MCF 10A (cell line): Measurements from ENCODE around the gene ADSS1. TPM values are rescaled to one million over a fixed set of nuclear protein-coding genes. Genes with fewer than 3 reads are reported as not detected.

ENCODE experiments used
- BruUV-seq: library from RNA; stranded (reverse); fragments of 400-500 nt; replicated peaks from 2 replicates; lab custom pipeline; 2021; lab: Mats Ljungman, UMichigan
- CTCF ChIA-PET: fragments of 300-600 bp; sonication (Branson Sonifier 250); formaldehyde crosslinking; extraction: SDS; loops from one replicate; lab custom pipeline; 2021; ENCODE audit warnings: antibody characterized with exemption, inconsistent platforms; lab: Yijun Ruan, JAX
- POLR2A ChIA-PET: fragments of 300-600, 350-650 bp; sonication (Branson Sonifier 250); formaldehyde crosslinking; extraction: SDS; loops from one replicate; lab custom pipeline; 2020; ENCODE audit warnings: antibody characterized with exemption, inconsistent platforms; lab: Yijun Ruan, JAX
- DNase-seq: peaks from one replicate; pipeline ENCODE4 v3.0.0-alpha.2; 2018; ENCODE audit not compliant: unreplicated experiment
- H3K27ac Mint-ChIP-seq: one replicate; pipeline ENCODE4 v1.8.0; 2022; ENCODE audit warnings: mild to moderate bottlenecking, low read depth, mixed read lengths; ENCODE audit not compliant: unreplicated experiment
- H3K27me3 Mint-ChIP-seq: one replicate; pipeline ENCODE4 v1.8.0; 2022; ENCODE audit warnings: mixed read lengths; ENCODE audit not compliant: insufficient read depth, unreplicated experiment
- H3K36me3 Mint-ChIP-seq: one replicate; pipeline ENCODE4 v1.8.0; 2022; ENCODE audit warnings: mild to moderate bottlenecking, moderate library complexity, mixed read lengths; ENCODE audit not compliant: insufficient read depth, unreplicated experiment
- H3K4me1 Mint-ChIP-seq: one replicate; pipeline ENCODE4 v1.8.0; 2022; ENCODE audit warnings: mixed read lengths; ENCODE audit not compliant: insufficient read depth, unreplicated experiment
- H3K4me3 Mint-ChIP-seq: one replicate; pipeline ENCODE4 v1.8.0; 2022; ENCODE audit warnings: mild to moderate bottlenecking, moderate library complexity, mixed read lengths; ENCODE audit not compliant: unreplicated experiment
- H3K9me3 Mint-ChIP-seq: one replicate; pipeline ENCODE4 v1.8.0; 2022; ENCODE audit warnings: mixed read lengths; ENCODE audit not compliant: unreplicated experiment
- intact Hi-C: fragments of 100-400 bp; cut with micrococcal nuclease; formaldehyde crosslinking; loops from 2 replicates; pipeline ENCODE4 v1.14.1; 2022
- microRNA-seq: library from miRNA; unstranded; fragments of <30 nt; microRNA quantifications from one replicate; pipeline ENCODE4 v1.2.0, GENCODE V29; 2022
- total RNA-seq: library from RNA; stranded (reverse); gene quantifications from 2 replicates; pipeline ENCODE4 v1.2.3, GENCODE V29; 2022
- TF ChIP-seq, protein P1 (sequence below): fragments of 200-600 bp; IDR thresholded peaks from one replicate; pipeline ENCODE4 v1.8.0; 2022; ENCODE audit warnings: antibody characterized with exemption, mild to moderate bottlenecking; ENCODE audit not compliant: unreplicated experiment

The ADSS1 gene
- total RNA-seq, 1 experiment from 2014 or later = 2.9 TPM

DNA sequence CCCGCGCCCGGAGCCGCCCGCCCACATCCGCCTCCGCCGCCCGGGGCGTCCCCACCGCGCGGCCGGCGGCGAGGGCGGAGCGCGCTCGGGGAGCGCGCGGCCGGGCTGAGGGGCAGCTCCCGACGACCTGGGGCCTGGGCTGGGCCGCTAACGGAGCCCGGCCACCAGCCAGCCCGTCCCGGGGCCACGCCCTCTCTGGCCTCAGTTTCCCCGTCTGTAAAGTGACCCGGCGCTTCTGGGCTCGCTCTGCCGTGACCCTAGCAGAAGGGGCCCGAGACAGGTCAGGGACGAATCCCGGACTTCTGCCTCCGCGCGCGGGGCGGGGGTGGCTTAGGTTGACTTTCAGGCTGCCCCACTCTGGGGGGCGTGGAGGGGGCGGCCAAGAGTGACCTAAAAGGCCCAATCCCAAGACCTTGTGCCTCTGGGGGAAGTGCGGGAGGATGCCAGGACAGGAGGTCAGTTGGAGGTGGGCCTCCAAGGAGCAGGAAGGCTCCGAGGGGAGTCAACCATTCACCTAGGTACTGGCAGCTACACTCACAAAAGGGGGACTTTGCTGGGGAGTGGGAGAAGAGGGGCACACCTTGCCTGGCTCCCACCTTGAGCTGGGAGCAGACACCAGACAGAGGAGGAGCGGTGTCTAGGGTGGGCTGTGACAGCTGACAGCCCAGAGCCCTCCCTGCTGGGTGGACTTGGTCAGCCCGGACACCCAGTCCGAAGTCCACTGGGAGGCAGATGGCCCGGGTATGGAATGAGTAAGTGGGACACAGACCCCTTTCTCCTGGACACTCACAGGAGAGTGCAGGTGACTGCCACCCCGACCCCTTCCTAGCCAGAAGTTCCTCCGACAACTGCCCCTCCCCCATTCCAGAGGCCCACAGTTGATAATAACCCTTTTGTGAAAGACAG lies 72.0 kb downstream of the ADSS1 start:
- Mint-ChIP-seq H3K9me3 (no peaks in the 10 kb centered on the region), H3K4me3 (peak overlapping the region; percentile 85), H3K27me3 (no peaks in the 10 kb centered on the region), H3K27ac (no peak overlapping the region), H3K4me1 (peaks cover 32% of the 10 kb centered on the region), H3K36me3 (no peaks in the 10 kb centered on the region)
- TF ChIP-seq, protein P1, sequence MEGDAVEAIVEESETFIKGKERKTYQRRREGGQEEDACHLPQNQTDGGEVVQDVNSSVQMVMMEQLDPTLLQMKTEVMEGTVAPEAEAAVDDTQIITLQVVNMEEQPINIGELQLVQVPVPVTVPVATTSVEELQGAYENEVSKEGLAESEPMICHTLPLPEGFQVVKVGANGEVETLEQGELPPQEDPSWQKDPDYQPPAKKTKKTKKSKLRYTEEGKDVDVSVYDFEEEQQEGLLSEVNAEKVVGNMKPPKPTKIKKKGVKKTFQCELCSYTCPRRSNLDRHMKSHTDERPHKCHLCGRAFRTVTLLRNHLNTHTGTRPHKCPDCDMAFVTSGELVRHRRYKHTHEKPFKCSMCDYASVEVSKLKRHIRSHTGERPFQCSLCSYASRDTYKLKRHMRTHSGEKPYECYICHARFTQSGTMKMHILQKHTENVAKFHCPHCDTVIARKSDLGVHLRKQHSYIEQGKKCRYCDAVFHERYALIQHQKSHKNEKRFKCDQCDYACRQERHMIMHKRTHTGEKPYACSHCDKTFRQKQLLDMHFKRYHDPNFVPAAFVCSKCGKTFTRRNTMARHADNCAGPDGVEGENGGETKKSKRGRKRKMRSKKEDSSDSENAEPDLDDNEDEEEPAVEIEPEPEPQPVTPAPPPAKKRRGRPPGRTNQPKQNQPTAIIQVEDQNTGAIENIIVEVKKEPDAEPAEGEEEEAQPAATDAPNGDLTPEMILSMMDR = no peak
- no TSS peak for BruUV-seq
- ChIA-PET CTCF (interaction anchor here (0.5 to 0.7 kb wide), 2 partner anchors 26 to 33 kb away, joined by 3 to 4 read pairs; no protein-coding TSS in a partner anchor), POLR2A (interaction anchor here (0.5 to 2.0 kb wide), 8 partner anchors 22 to 107 kb away, joined by 3 to 10 read pairs (median 3); partner anchors contain the start of genes CEP170B and SIVA1)
- intact Hi-C loops = no loop called here
- DNase-seq = peak; percentile 48

DNA sequence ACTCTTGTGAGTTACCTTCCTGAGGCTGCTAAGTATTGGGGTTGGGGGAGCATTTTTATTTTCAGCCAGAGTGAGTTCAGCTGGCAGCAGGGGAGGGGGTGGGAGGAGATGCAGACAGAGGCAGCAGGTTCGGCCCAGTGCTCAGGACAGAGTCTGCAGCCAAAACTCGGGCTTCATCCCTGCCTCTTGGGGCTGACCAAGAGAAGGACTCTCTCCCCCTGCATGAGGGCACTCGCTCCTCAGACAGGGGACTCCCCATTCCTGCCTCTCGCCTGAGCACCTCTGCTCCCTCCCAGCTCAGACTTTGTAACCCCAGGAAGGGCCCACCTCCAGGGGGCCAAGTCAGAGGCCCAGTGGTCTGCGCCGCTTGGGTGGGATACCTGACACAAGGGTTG lies 72.7 kb downstream of the ADSS1 start:
- intact Hi-C loops = no loop called here
- H3K36me3 Mint-ChIP-seq = no peaks in the 10 kb centered on the region
- peak overlapping the region; percentile 85 for H3K4me3 Mint-ChIP-seq
- no peak overlapping the region for H3K27ac Mint-ChIP-seq
- peaks cover 25% of the 10 kb centered on the region for H3K4me1 Mint-ChIP-seq
- no peaks in the 10 kb centered on the region for H3K27me3 Mint-ChIP-seq
- H3K9me3 Mint-ChIP-seq = no peaks in the 10 kb centered on the region
- no peak for DNase-seq
- no TSS peak for BruUV-seq
- ChIA-PET CTCF (interaction anchor here (0.7 kb wide), 1 partner anchor 27 kb away, joined by 4 read pairs; no protein-coding TSS in a partner anchor), POLR2A (interaction anchor here (0.6 to 1.4 kb wide), 3 partner anchors 29 to 176 kb away, joined by 3 to 6 read pairs (median 3); partner anchors contain the start of gene SIVA1)
- TF ChIP-seq, protein P1 = no peak

Small RNA genes within 50 kb of the gene (microRNA-seq; reads per million reads assigned to microRNA genes)
- gene MIR4710 = 0.53 reads per million

Other genes starting within 250 kb of the ADSS1 start
- gene C14orf180, start 144.5 kb upstream of the ADSS1 start, total RNA-seq = not detected in 2 replicates
- not detected in 2 replicates for gene TMEM179, start 119.5 kb upstream of the ADSS1 start, total RNA-seq
- 91.6 and 102 TPM in 2 replicates for gene INF2, start 34.6 kb upstream of the ADSS1 start, total RNA-seq
- gene SIVA1, start 28.9 kb downstream of the ADSS1 start, total RNA-seq = 63.3 and 72.7 TPM in 2 replicates
- gene AKT1, start 71.5 kb downstream of the ADSS1 start, total RNA-seq = 83.3 and 96.3 TPM in 2 replicates
- 1.0 and 1.2 TPM in 2 replicates for gene ZBTB42, start 76.9 kb downstream of the ADSS1 start, total RNA-seq
- gene CEP170B, start 141.0 kb downstream of the ADSS1 start, total RNA-seq = 61.8 and 77.4 TPM in 2 replicates
- gene PLD4, start 200.7 kb downstream of the ADSS1 start, total RNA-seq = not detected in 2 replicates